NB4 (cell line): ENCODE results near the gene CYB561D2.

ENCODE experiments used
- MAX ChIP-seq: IDR thresholded peaks from 2 replicates; pipeline ENCODE4 v1.6.1; 2011; ENCODE audit warnings: low read depth, low read length
- MYC ChIP-seq: IDR thresholded peaks from 2 replicates; pipeline ENCODE4 v1.6.1; 2011; ENCODE audit warnings: low read depth, low read length
- POLR2A ChIP-seq: IDR thresholded peaks from 2 replicates; pipeline ENCODE4 v1.6.1; 2011; ENCODE audit warnings: mild to moderate bottlenecking; ENCODE audit not compliant: insufficient read length; ENCODE audit errors: extremely low read depth
- TF ChIP-seq, protein P1 (sequence below): IDR thresholded peaks from one replicate; pipeline ENCODE4 v1.5.1; 2012; ENCODE audit warnings: low read depth, low read length

GRCh38 chr3:50314816-50315215 is 35.8 kb upstream of the CYB561D2 start:
- TF ChIP-seq POLR2A: no peak
- TF ChIP-seq MAX: no peak
- TF ChIP-seq, protein P1, sequence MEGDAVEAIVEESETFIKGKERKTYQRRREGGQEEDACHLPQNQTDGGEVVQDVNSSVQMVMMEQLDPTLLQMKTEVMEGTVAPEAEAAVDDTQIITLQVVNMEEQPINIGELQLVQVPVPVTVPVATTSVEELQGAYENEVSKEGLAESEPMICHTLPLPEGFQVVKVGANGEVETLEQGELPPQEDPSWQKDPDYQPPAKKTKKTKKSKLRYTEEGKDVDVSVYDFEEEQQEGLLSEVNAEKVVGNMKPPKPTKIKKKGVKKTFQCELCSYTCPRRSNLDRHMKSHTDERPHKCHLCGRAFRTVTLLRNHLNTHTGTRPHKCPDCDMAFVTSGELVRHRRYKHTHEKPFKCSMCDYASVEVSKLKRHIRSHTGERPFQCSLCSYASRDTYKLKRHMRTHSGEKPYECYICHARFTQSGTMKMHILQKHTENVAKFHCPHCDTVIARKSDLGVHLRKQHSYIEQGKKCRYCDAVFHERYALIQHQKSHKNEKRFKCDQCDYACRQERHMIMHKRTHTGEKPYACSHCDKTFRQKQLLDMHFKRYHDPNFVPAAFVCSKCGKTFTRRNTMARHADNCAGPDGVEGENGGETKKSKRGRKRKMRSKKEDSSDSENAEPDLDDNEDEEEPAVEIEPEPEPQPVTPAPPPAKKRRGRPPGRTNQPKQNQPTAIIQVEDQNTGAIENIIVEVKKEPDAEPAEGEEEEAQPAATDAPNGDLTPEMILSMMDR: no peak
- no peak for TF ChIP-seq MYC
